Spleen (tissue), 11 donors: ENCODE data around the gene TRPC3. TPM values are rescaled to one million over a fixed set of nuclear protein-coding genes. Genes with fewer than 3 reads are reported as not detected.
A peak's percentile ranks its signal among the peaks of the same experiment; 100 is the strongest.

Experiments
- DNase-seq: peaks from one replicate; pipeline ENCODE4 v3.0.0-alpha.2; 2020
- H3K27ac ChIP-seq, 8 donors: fragments of 200-600 bp; sonication (generic) in 7 of 8; 1 replicate in 4 of 8; 2 replicates in 4 of 8; pipeline versions ENCODE4 v1.5.0 to v1.8.0; 2016 to 2021; ENCODE audit warnings: inconsistent platforms in 4 of 8, mild to moderate bottlenecking in 4 of 8, moderate library complexity in 1 of 8
- H3K27me3 ChIP-seq, 7 donors: fragments of 200-600 bp; sonication (generic) in 6 of 7; replicated peaks in 1 of 7; 1 replicate in 4 of 7; 2 replicates in 3 of 7; pipeline versions ENCODE4 v1.5.0 to v1.8.0; 2016 to 2021; ENCODE audit warnings: inconsistent platforms in 3 of 7, mild to moderate bottlenecking in 1 of 7
- H3K36me3 ChIP-seq, 6 donors: fragments of 200-600 bp; sonication (generic) in 5 of 6; 1 replicate in 4 of 6; 2 replicates in 2 of 6; pipeline versions ENCODE4 v1.5.0 to v1.8.0; 2016 to 2021; ENCODE audit warnings: inconsistent platforms in 2 of 6
- H3K4me1 ChIP-seq, 6 donors: fragments of 200-600 bp; sonication (generic) in 5 of 6; 1 replicate in 3 of 6; 2 replicates in 3 of 6; pipeline versions ENCODE4 v1.5.0 to v1.8.0; 2016 to 2021; ENCODE audit warnings: inconsistent platforms in 3 of 6
- H3K4me3 ChIP-seq, 8 donors: fragments of 200-600 bp; sonication (generic) in 7 of 8; 1 replicate in 4 of 8; 2 replicates in 4 of 8; pipeline versions ENCODE4 v1.5.0 to v1.8.0; 2016 to 2021; ENCODE audit warnings: inconsistent platforms in 4 of 8, mild to moderate bottlenecking in 4 of 8, moderate library complexity in 2 of 8
- H3K9me3 ChIP-seq, 8 donors: fragments of 200-600 bp; sonication (generic) in 7 of 8; 1 replicate in 4 of 8; 2 replicates in 4 of 8; pipeline versions ENCODE4 v1.5.0 to v1.8.0; 2016 to 2021; ENCODE audit warnings: inconsistent platforms in 4 of 8
- CTCF ChIP-seq, 11 experiments: fragments of 200-600 bp in 7 of 11; fragments of 450-650 bp in 4 of 11; sonication (generic) in 4 of 11; IDR thresholded peaks in 8 of 11; conservative IDR thresholded peaks in 3 of 11; 1 replicate in 7 of 11; 2 replicates in 4 of 11; pipeline versions ENCODE4 v1.4.0 to v1.8.0; 2016 to 2021; ENCODE audit warnings: antibody characterized with exemption in 11 of 11, inconsistent platforms in 4 of 11, mild to moderate bottlenecking in 1 of 11
- POLR2A ChIP-seq, 3 donors: fragments of 450-650 bp; IDR thresholded peaks; one replicate each; pipeline ENCODE4 v1.5.1; 2017; ENCODE audit warnings: antibody characterized with exemption in 3 of 3, mild to moderate bottlenecking in 1 of 3
- POLR2AphosphoS5 ChIP-seq, 3 donors: sonication (generic); formaldehyde crosslinking; IDR thresholded peaks; one replicate each; pipeline ENCODE4 v1.5.1; 2017; ENCODE audit warnings: antibody characterized with exemption in 3 of 3
- WGBS, 5 donors: extraction: QIAGEN DNeasy Blood & Tissue Kit in 3 of 5; methylation state at CpG; one replicate each; pipeline versions ENCODE4 v1.1.5 to v1.1.7; 2013 to 2018; 5-methylcytosine and 5-hydroxymethylcytosine counted together
- intact Hi-C: fragments of 100-400 bp; cut with DNase I; formaldehyde crosslinking; loops from one replicate; pipeline ENCODE4 v1.15.0; 2023; ENCODE audit warnings: low total_unique reads
- polyA plus RNA-seq, 3 donors: library from polyadenylated mRNA; stranded (reverse); fragments of 200-250 nt; gene quantifications; one replicate each; pipeline ENCODE4 v1.2.1, GENCODE V29; 2013
- total RNA-seq, 7 donors: library from RNA; depleted of rRNA in 3 of 7; stranded (reverse); fragments of >200 nt in 3 of 7; fragmentation: NEBNext Ultra II Directional in 4 of 7; extraction: Animal tissue kit (Norgen Biotek cat#: 25700) in 4 of 7; gene quantifications; one replicate each; pipeline versions ENCODE4 v1.1.0 to v1.2.1, GENCODE V29; 2016 to 2021
- donor health status: healthy with polysubstance abuse.
- donor health status: DM: no; HTN: no; CAD: no; lungs with moderate emphysema.
- donor health status: DM: no; HTN: no; CAD: no.
- donor health status: Bipolar disorder and iron deficiency.
- donor health status: healthy.
- donor health status: DM: no; HTN: no; CAD: no.
- donor health status: DM: yes; HTN: yes; CAD: no.

TRPC3 gene
- total and polyA plus RNA-seq, 10 donors = 0.04 to 0.83 (median 0.24) TPM

GRCh38 chr4:121873604-121874003, 78.3 kb downstream of the TRPC3 start:
- no peak for TF ChIP-seq POLR2AphosphoS5 (IDR thresholded peaks at IDR 0.05)
- no peak for TF ChIP-seq POLR2A (IDR thresholded peaks at IDR 0.05)
- TF ChIP-seq CTCF (IDR thresholded peaks at IDR 0.05 in 8 of 11, conservative IDR thresholded peaks at IDR 0.05 in 3 of 11) = no peak
- Histone ChIP-seq H3K27me3 (peaks cover 0 to 23% (median 0%) of the 10 kb centered on the region in 7 donors), H3K36me3 (no peaks in the 10 kb centered on the region), H3K9me3 (no peaks in the 10 kb centered on the region), H3K4me1 (peaks cover 7 to 22% (median 13%) of the 10 kb centered on the region in 6 donors), H3K27ac (no peak overlapping the region), H3K4me3 (no peak overlapping the region)
- 18 to 27% (median 22%) methylated on average over 3 of the region's 3 CpGs for WGBS, 5 donors
- intact Hi-C loops = no loop called here
- DNase-seq = no peak

GRCh38 chr4:121869841-121870822, 81.7 kb downstream of the TRPC3 start, which contains the start of gene BBS7:
Gene BBS7 (minus strand): TSS chr4:121870474. CDS start chr4:121870313, 161 bp downstream.
- intact Hi-C loops = no loop called here
- TF ChIP-seq POLR2A (IDR thresholded peaks at IDR 0.05) = peak in 1 of 3 donors; percentile 62
- TF ChIP-seq POLR2AphosphoS5 (IDR thresholded peaks at IDR 0.05) = peak; percentile 86 to 95 (median 91)
- TF ChIP-seq CTCF (IDR thresholded peaks at IDR 0.05 in 8 of 11, conservative IDR thresholded peaks at IDR 0.05 in 3 of 11) = no peak
- Histone ChIP-seq H3K27ac (peak within 1 kb of the TSS; percentile 55 to 91 (median 86)), H3K4me1 (peaks cover 7 to 22% (median 13%) of the 10 kb centered on the region in 6 donors), H3K9me3 (no peaks in the 10 kb centered on the region), H3K27me3 (peaks cover 0 to 15% (median 0%) of the 10 kb centered on the region in 7 donors), H3K4me3 (peak within 1 kb of the TSS; percentile 66 to 91 (median 80)), H3K36me3 (peaks cover 0 to 21% (median 0%) of the 10 kb centered on the region in 6 donors)
- 0 to 1% (median 1%) methylated on average over 39 to 58 of the region's 58 CpGs for WGBS, 5 donors
- peak; percentile 99 for DNase-seq

- WGBS, 5 donors = 92 to 98% (median 93%) methylated on average over 7 of the region's 7 CpGs
- DNase-seq = no peak
- intact Hi-C loops = no loop called here
- no peak overlapping the region for H3K27ac ChIP-seq
- peaks cover 0 to 2% (median under 1%) of the 10 kb centered on the region in 6 donors for H3K4me1 ChIP-seq
- H3K27me3 ChIP-seq = no peaks in the 10 kb centered on the region
- TF ChIP-seq CTCF (IDR thresholded peaks at IDR 0.05 in 8 of 11, conservative IDR thresholded peaks at IDR 0.05 in 3 of 11) = no peak
- no peak for TF ChIP-seq POLR2A (IDR thresholded peaks at IDR 0.05)
- TF ChIP-seq POLR2AphosphoS5 (IDR thresholded peaks at IDR 0.05) = no peak
- peaks cover 0 to 67% (median 16%) of the 10 kb centered on the region in 6 donors for H3K36me3 ChIP-seq
- H3K9me3 ChIP-seq = no peaks in the 10 kb centered on the region
- no peak overlapping the region for H3K4me3 ChIP-seq
Measured at GRCh38 chr4:121863799-121864198, 88.1 kb downstream of the TRPC3 start.

GRCh38 chr4:121861426-121861825, 90.4 kb downstream of the TRPC3 start:
- no peak overlapping the region for H3K4me3 ChIP-seq
- DNase-seq = no peak
- 91 to 100% (median 96%) methylated on average over 2 of the region's 2 CpGs for WGBS, 5 donors
- H3K27ac ChIP-seq = no peak overlapping the region
- H3K36me3 ChIP-seq = peaks cover 0 to 75% (median 16%) of the 10 kb centered on the region in 6 donors
- intact Hi-C loops = no loop called here
- H3K27me3 ChIP-seq = no peaks in the 10 kb centered on the region
- no peaks in the 10 kb centered on the region for H3K4me1 ChIP-seq
- H3K9me3 ChIP-seq = no peaks in the 10 kb centered on the region
- TF ChIP-seq CTCF (IDR thresholded peaks at IDR 0.05 in 8 of 11, conservative IDR thresholded peaks at IDR 0.05 in 3 of 11) = no peak
- no peak for TF ChIP-seq POLR2A (IDR thresholded peaks at IDR 0.05)
- TF ChIP-seq POLR2AphosphoS5 (IDR thresholded peaks at IDR 0.05) = no peak
